GM20431 (cell line): ENCODE data around the gene MAP3K2.
"Not testable (repeated sequence)": the region's sequence is repeated elsewhere in the genome, so short reads cannot be mapped to it uniquely, and the experiment has no call there.

Experiments used
- in situ Hi-C: fragments of 300-500 bp; cut with MseI, MboI; formaldehyde crosslinking; loops from one replicate; pipeline ENCODE4 v1.15.0; 2020; ENCODE audit warnings: low sequenced_read_pairs; ENCODE audit not compliant: unreplicated experiment

Gene MAP3K2

DNA sequence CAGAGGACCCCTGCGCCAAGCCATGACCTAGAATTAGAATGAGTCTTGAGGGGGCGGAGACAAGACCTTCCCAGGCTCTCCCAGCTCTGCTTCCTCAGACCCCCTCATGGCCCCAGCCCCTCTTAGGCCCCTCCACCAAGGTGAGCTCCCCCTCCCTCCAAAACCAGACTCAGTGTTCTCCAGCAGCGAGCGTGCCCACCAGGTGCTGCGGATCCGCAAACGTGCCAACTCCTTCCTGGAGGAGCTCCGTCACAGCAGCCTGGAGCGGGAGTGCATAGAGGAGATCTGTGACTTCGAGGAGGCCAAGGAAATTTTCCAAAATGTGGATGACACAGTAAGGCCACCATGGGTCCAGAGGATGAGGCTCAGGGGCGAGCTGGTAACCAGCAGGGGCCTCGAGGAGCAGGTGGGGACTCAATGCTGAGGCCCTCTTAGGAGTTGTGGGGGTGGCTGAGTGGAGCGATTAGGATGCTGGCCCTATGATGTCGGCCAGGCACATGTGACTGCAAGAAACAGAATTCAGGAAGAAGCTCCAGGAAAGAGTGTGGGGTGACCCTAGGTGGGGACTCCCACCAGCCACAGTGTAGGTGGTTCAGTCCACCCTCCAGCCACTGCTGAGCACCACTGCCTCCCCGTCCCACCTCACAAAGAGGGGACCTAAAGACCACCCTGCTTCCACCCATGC is 33.5 kb upstream of the MAP3K2 start:
- in situ Hi-C loops = no loop called here

DNA sequence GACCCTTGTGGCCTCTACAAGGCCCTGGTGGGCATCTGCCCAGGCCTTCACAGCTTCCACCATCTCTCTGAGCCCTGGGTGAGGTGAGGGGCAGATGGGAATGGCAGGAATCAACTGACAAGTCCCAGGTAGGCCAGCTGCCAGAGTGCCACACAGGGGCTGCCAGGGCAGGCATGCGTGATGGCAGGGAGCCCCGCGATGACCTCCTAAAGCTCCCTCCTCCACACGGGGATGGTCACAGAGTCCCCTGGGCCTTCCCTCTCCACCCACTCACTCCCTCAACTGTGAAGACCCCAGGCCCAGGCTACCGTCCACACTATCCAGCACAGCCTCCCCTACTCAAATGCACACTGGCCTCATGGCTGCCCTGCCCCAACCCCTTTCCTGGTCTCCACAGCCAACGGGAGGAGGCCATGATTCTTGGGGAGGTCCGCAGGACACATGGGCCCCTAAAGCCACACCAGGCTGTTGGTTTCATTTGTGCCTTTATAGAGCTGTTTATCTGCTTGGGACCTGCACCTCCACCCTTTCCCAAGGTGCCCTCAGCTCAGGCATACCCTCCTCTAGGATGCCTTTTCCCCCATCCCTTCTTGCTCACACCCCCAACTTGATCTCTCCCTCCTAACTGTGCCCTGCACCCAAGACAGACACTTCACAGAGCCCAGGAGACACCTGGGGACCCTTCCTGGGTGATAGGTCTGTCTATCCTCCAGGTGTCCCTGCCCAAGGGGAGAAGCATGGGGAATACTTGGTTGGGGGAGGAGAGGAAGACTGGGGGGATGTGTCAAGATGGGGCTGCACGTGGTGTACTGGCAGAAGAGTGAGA is 32.5 kb upstream of the MAP3K2 start:
- in situ Hi-C loops = no loop called here

DNA sequence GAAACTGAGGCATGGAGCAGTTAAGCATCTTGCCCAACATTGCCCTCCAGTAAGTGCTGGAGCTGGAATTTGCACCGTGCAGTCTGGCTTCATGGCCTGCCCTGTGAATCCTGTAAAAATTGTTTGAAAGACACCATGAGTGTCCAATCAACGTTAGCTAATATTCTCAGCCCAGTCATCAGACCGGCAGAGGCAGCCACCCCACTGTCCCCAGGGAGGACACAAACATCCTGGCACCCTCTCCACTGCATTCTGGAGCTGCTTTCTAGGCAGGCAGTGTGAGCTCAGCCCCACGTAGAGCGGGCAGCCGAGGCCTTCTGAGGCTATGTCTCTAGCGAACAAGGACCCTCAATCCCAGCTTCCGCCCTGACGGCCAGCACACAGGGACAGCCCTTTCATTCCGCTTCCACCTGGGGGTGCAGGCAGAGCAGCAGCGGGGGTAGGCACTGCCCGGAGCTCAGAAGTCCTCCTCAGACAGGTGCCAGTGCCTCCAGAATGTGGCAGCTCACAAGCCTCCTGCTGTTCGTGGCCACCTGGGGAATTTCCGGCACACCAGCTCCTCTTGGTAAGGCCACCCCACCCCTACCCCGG is 31.8 kb upstream of the MAP3K2 start:
- in situ Hi-C loops = no loop called here

DNA sequence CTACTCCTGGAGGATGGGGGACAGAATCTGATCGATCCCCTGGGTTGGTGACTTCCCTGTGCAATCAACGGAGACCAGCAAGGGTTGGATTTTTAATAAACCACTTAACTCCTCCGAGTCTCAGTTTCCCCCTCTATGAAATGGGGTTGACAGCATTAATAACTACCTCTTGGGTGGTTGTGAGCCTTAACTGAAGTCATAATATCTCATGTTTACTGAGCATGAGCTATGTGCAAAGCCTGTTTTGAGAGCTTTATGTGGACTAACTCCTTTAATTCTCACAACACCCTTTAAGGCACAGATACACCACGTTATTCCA is 31.3 kb upstream of the MAP3K2 start:
- in situ Hi-C loops = no loop called here

DNA sequence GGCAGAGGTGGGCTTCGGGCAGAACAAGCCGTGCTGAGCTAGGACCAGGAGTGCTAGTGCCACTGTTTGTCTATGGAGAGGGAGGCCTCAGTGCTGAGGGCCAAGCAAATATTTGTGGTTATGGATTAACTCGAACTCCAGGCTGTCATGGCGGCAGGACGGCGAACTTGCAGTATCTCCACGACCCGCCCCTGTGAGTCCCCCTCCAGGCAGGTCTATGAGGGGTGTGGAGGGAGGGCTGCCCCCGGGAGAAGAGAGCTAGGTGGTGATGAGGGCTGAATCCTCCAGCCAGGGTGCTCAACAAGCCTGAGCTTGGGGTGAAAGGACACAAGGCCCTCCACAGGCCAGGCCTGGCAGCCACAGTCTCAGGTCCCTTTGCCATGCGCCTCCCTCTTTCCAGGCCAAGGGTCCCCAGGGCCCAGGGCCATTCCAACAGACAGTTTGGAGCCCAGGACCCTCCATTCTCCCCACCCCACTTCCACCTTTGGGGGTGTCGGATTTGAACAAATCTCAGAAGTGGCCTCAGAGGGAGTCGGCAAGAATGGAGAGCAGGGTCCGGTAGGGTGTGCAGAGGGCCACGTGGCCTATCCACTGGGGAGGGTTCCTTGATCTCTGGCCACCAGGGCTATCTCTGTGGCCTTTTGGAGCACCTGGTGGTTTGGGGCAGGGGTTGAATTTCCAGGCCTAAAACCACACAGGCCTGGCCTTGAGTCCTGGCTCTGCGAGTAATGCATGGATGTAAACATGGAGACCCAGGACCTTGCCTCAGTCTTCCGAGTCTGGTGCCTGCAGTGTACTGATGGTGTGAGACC is 30.7 kb upstream of the MAP3K2 start, which contains the start of gene PROC:
TSS of gene PROC (plus strand) at position 128 of the 812 bp plus-strand sequence. CDS start 1,516 bp downstream, outside the sequence.
- in situ Hi-C loops = no loop called here

DNA sequence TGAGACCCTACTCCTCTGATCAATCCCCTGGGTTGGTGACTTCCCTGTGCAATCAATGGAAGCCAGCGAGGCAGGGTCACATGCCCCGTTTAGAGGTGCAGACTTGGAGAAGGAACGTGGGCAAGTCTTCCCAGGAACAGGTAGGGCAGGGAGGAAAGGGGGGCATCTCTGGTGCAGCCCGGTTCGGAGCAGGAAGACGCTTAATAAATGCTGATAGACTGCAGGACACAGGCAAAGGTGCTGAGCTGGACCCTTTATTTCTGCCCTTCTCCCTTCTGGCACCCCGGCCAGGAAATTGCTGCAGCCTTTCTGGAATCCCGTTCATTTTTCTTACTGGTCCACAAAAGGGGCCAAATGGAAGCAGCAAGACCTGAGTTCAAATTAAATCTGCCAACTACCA is 29.6 kb upstream of the MAP3K2 start:
- in situ Hi-C loops = no loop called here

DNA sequence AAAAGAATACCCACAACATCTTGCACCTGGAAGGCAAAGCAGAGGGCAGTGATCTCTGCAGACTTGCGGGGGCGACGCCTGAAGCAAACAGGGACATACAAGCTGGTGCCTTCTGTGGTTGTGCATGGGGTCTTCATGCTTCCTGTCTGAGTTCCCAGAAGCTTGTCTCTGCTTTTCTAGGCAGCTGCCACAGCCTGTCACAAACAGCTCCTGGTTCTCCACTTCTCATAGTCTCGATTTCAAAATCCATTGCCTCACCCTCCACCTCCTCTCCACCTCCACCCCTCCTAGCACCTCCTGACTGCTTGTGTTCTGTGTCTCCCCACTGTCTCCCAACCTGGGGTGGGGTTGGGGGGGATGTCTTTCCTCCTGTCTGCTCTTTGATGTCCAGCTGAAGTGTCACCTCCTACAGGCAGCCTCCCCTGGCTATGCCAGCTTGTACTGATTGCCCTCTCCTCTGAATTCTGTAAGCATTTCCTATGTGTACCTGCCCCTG is 28.8 kb upstream of the MAP3K2 start:
- in situ Hi-C loops = no loop called here

DNA sequence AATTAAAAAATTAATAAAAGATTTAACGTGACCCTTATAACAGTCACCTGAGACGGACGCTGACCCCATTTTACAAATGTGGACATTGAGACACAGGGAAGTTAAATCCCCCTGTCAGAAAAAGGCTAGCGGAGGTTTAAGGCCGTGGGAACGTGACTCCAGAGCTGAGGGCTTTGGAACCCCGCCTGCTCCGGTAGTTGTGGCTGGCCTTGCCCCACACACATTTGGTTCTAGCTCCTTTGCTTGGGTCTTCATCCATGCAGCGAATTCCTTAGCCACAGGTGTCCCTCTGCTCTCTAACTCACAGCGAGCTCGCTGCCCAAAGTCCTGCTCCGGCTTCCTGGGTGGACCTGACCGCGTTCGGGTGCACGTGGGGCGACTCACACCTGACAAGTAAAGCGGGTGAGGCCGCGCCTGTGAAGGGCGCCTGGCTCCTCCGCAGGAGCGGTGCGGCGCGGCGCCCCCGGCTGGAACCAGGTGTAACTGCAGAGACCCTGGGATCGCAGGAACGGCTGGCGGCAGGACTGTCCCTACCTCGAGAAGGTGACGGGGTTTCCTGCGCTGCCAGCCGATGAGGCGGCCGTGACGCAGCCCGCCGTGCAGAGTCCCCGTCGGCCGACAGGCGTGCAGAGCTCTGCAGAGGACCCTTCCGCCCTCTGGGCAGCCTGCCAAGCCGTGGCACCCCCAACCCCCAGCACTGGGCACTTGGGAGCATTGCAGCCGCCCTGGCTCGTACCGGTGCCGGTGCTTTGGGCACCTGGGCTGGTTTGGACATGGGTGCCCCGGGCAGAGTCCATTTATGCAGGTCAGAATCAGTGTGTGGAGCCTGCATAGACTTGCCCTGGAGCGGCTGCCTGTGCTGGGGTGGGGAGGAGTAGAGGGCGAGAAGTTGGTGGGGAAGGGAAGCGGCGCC is 28.1 kb upstream of the MAP3K2 start:
- in situ Hi-C loops = no loop called here

DNA sequence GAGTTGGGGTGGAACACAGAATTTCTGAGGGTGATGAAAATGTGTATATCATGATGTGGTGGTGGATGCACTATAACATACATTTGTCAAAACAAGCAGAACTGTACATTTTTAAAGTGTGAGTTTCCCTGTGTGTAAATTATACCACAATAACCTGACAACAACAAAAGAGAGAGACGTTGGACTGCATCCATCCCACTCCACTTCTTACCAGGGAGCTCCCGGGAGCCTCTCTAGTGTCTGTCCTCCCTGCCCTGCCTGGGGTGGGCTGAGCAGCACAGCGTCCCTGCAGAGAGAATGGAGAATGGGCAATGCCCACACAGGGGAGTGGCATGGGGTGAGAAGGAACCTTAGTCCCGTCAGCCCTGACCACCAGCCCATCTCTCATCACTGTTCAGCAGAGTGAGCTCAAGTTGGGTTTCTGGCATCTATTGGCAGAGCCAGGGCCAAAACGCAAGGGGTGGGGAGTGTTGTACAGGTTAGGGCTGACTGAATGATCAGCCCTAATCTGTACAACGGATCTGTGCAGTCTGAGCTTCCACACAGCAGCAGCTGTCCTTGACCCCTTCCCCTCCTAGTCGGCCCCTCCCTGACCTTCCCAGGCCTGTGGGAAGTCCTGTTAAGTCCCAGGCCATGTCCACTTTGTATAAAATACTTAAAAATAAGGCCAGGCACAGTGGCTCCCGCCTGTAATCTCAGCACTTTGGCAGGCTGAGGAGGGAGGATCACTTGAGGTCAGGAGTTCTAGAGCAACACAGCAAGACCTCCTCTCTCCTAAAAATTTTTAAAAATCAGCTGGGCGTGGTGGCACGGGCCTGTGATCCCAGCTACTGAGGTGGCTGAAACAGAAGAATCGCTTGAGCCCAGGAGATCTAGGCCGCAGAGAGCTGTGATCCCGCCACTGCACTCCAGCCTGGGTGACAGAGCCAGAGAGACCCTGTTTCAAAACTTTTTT is 27.1 kb upstream of the MAP3K2 start:
- in situ Hi-C loops = no loop called here

DNA sequence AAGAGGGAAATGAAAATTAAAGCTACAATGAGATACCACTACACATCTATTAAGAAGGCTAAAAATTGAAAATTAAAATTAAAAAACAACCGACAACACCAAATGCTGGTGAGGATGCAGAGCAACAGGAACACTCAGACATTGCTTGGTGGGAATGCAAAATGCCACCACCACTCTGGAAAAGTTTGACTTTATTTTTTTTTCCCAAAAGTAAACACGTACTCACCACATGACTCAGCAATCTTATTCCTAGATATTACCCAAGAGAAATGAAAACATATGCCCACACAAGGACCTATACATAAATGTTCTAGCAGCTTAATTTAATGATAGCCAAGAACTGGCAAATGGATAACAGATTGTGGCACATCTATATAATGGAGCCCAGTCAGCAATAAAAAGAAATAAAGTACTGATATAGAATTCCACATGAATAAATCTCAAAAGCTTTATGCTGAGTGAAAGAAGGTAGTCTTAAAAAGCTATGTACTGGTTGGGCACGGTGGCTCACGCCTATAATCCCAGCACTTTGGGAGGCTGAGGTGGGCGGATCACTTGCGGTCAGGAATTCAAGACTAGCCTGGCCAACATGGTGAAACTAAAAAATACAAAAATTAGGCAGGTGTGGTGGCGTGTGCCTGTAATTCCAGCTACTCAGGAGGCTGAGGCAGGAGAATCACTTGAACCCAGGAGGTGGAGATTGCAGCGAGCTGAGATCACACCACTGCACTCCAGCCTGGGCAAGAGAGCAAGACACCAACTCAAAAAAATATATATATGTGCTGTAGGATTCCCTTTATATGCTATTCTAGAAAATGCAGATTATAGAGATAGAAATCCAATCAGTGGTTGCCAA is 26.2 kb upstream of the MAP3K2 start:
- in situ Hi-C loops = no loop called here

DNA sequence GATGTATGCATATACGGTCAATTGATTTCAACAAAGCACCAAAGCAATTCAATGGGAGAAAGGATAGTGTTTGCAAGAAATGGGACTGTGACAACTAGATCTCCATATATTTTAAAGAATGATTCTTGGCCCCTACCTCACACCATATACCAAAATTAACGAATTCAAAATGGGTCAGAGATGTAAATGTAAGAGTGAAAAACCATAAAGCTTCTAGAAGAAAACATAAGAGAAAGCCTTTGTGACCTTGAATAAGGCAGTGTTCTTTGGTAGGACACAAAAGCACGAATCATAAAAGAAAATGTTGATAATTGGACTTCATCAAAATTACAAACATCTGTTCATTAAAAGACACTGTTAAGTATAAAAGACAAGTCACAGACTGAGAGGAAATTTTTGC is 25.4 kb upstream of the MAP3K2 start:
- in situ Hi-C loops = no loop called here

DNA sequence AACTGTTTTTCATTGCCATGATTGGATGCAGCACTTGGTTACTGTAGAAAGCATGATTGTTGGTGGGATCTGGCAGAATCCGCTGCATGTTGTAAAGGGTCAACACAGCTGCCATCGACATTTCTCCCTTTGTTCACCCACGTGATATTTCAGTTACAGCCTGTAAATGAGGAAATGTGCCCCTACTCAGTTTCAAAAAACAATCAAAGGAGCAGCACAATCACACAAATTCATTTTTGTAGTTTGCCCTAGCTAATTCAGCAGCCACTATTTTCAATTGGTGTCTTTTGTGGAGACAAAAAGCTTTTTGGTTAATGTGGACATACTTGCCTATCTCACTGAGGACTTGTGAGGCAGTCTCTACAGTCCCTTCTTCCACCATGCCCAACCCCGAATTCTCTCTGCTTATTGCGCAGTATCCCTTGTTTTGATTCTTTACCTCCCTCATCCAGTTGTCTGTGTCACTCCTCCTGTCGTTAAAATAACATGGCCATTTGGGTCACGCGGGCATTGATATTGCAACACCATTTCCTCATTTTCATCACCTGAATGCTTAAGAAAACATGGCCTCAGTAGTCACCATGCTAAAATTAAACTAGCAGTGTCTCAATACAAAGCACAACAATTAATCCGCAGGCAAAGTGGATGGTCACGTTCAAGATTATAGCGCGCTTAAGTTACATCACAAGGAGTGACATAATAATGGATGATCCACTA is 24.0 kb upstream of the MAP3K2 start:
- in situ Hi-C loops = no loop called here

DNA sequence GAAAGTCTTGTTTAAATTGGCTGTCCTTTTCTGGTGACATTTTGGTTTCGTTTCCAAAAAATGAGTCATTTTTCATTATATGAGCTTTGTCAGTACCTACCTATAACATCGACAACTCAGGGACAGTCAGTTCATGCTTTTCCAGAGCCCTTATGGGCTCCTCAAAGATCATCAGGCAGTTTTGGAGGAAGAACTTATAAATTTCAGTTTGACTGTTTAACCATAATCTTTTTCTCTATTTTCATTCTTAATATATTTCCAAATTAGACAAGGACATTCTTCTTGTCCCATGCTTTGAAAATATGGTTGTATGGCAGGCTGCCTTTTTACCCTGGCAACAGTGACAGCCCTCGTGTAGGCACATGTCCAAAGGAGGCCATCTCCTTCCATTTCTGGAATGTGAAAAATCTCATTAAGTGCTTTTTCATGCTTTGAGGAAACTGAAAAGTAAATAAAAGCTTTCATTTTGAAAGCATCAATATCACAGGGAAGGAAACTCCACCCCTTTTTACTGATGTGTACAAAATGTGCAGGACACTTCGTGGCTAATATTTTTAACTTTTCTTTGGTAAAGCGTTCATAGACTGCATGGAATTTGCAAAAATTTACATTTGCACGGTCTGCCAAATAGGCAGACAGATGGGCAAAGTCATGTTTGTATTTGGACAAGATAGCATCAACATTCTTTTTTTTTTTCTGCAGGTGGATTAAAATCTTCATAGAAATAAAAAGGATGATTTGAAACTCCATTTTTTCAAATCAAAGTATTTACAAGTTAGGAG is 23.3 kb upstream of the MAP3K2 start:
- in situ Hi-C loops = no loop called here

DNA sequence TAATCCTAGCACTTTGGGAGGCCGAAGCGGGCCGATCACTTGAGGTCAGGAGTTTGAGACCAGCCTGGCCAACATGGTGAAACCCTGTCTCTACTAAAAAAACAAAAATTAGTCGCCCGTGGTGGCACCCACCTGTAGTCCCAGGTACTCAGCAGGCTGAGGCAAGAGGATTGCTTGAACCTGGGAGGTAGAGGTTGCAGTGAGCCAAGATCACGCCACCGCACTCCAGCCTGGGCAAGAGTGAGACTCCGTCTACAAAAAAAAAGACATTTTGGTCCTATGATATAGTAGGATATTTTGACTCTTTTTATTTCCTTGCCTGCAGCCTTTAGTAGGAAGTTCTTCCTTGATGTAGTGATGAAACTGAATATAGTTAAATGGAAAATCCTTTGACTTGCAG is 21.9 kb upstream of the MAP3K2 start:
- in situ Hi-C loops = not testable (repeated sequence)

DNA sequence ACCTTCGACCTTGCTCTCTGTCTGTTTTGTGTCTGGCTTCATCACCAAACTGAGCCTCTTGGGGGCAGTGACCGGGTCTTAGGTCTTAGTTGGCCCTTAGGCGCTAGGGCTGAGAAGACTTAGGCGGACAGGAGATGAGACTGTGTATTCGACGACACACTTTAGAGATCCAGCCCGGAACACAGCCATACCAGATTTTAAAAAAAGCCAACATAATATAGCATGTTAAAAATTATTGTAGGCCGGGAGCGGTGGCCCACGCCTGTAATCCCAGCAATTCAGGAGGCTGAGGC is 21.0 kb upstream of the MAP3K2 start:
- in situ Hi-C loops = no loop called here
